ENCODE data around the gene FABP6.

FABP6 gene

DNA sequence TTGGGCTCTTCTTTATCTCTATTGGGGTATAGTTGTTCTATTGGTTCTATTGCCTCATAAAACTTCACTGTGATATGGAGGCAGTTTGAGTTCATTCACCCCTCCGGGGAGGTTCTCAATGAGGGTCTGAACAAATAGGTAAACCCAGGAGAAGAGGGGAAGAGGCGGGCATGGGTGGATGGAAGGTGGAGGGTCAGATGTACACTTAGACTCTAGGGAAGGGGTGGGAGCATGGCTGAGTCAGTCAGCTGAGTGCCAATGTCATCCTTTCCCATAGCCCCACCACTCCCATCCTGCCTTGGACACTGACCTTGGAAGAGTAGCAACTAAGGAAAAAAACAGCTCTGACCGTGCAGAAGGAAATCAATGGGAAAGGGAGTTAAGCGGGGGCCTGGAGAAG, 9.9 kb upstream of the FABP6 start:
- TF ChIP-seq, protein P1, sequence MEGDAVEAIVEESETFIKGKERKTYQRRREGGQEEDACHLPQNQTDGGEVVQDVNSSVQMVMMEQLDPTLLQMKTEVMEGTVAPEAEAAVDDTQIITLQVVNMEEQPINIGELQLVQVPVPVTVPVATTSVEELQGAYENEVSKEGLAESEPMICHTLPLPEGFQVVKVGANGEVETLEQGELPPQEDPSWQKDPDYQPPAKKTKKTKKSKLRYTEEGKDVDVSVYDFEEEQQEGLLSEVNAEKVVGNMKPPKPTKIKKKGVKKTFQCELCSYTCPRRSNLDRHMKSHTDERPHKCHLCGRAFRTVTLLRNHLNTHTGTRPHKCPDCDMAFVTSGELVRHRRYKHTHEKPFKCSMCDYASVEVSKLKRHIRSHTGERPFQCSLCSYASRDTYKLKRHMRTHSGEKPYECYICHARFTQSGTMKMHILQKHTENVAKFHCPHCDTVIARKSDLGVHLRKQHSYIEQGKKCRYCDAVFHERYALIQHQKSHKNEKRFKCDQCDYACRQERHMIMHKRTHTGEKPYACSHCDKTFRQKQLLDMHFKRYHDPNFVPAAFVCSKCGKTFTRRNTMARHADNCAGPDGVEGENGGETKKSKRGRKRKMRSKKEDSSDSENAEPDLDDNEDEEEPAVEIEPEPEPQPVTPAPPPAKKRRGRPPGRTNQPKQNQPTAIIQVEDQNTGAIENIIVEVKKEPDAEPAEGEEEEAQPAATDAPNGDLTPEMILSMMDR (conservative IDR thresholded peaks at IDR 0.05; ENCODE audit: low read length) = no peak
- no peak for DNase-seq (ENCODE audit: low read depth)

DNA sequence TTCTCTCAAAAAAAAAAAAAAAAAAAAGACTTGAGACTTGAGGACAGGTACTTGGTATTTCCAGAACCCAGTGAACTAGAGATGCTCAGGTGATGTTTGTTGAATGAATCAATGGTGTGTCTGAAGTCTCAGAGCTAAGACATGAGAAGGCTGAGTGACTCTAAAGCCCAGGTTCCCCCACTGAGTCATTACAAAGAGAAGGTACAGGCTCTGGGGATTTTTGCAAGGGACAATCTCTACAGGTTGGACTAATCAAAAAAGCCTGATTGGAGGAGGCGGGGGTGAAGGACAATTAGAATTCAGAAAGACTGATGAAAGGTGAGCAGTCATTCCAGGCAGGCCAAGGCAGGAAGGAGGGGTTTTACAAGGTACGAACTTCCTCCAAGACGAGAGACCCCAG, 8.2 kb upstream of the FABP6 start:
- DNase-seq (ENCODE audit: low read depth) = no peak
- no peak overlapping the region for H3K4me3 ChIP-seq (ENCODE audit: low read length)
- TF ChIP-seq, protein P1 (conservative IDR thresholded peaks at IDR 0.05; ENCODE audit: low read length) = no peak

More for the DNA sequence above, 9.9 kb upstream of the FABP6 start:
- no peak overlapping the region for H3K4me3 ChIP-seq (ENCODE audit: low read length)

DNA sequence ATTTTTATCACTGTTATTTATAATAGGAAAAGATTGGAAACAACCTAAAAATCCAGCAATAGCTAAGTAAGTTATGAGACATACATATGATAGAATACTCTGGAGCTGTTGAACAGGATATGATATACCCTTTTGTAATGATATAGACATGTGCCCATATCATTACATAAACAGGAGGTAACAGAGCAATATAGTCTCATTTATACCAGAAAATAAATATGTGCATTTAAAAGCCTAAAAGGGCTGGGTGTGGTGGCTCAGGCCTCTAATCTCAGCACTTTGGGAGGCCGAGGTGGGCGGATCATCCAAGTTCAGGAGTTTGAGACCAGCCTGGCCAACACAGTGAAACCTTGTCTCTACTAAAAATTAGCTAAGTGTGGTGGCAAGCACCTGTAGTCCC, 2.3 kb upstream of the FABP6 start:
- H3K4me3 ChIP-seq (ENCODE audit: low read length) = no peak overlapping the region
- no peak for DNase-seq (ENCODE audit: low read depth)
- TF ChIP-seq, protein P1 (conservative IDR thresholded peaks at IDR 0.05; ENCODE audit: low read length) = no peak

DNA sequence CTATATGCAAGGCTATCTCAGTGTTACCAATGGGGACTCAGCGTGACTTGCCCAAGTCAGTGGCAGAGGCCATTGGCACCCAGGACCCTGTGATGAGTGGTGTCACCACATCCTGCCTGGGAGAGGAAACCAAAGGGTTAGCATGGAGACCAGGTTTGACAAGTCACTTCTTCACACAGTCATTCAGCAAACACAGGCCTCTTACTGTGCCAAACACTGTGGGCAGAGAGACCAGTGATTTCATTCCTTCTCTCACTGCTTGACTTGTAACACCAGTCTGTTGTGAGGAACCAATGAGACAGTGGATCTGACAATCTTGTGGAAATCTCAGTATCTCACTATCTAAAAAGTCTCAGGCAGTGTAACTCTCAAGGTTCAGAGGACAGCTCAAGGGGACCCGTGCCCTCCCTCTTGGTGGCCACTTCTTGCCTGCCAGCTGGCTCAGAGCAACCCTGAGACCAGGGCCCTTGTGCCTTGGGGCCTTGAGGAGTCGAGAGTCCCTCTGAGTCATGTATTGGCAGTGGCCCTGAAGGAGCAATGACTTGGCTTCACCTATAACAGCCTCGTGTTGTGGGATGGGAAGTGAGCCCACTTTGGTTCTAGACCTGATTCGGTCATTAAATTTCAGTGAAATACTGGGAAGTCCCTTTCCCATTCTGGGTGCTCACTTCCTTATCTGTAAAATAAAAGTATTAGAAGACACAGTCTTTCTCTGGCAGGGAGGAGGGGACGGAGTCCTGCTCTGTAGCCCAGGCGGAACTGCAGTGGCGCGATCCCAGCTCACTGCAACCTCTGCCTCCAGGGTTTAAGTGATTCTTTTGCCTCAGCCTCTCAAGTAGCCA, 1.6 kb downstream of the FABP6 start:
- TF ChIP-seq, protein P1 (conservative IDR thresholded peaks at IDR 0.05; ENCODE audit: low read length) = no peak
- DNase-seq (ENCODE audit: low read depth) = peak; percentile 35
- H3K4me3 ChIP-seq (ENCODE audit: low read length) = no peak overlapping the region

DNA sequence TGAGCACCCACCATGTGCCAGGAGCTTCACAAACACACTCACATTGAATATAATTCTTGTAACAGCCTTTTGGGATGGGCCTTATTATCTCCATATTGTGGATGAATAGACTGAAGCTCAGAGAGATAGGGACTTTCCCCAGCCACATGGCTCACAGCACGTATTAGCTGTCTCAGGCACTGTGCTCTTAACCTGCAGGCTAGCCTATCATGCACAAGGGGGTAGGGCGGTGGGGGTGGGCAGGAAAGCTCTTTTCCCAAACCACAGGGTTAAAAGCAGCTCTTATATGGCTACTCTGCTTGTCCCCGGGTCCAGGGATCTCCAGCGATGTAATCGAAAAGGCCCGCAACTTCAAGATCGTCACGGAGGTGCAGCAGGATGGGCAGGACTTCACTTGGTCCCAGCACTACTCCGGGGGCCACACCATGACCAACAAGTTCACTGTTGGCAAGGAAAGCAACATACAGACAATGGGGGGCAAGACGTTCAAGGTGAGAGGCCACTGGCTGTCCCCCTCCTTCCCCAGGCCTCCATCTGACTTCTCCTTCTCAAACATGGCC, 2.6 kb downstream of the FABP6 start:
- no peak for DNase-seq (ENCODE audit: low read depth)
- no peak overlapping the region for H3K4me3 ChIP-seq (ENCODE audit: low read length)
- TF ChIP-seq, protein P1 (conservative IDR thresholded peaks at IDR 0.05; ENCODE audit: low read length) = no peak

DNA sequence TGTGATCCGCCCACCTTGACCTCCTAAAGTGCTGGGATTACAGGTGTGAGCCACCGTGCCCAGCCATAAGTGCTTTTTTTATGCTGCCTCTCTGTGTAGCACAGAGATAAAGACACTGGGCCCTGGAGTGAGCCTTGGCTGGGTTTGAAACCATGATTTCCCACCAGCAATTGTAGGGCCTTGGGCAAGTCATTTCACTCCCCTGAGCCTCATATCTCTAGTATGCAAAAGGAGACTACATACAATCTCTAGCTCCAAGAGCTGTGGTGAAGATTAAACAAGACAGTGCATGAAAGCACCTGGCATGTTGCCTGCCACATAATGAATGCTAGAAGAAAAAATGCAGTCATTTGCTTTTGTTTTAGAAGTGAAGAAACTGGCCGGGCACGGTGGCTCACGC, 3.9 kb downstream of the FABP6 start:
- H3K4me3 ChIP-seq (ENCODE audit: low read length) = no peak overlapping the region
- DNase-seq (ENCODE audit: low read depth) = peak; percentile 31
- TF ChIP-seq, protein P1 (conservative IDR thresholded peaks at IDR 0.05; ENCODE audit: low read length) = no peak

DNA sequence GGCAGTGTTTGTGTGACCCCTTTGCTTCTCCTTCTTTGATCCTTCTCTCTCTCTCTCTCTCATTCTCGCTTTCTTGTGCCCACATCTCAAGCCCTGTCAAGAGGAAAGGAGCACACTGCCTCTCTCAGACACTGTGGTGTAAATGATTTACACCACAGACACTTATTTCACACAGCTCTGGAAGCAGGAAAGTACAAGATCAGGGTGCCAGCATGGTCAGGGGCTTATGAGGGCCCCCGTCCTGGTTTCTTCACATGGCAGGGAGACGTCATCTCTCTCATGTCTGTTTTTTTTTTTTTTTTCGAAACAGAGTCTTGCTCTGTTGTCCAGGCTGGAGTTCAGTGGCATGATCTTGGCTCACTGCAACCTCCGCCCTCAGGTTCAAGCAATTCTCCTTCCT, 6.4 kb downstream of the FABP6 start:
- TF ChIP-seq, protein P1 (conservative IDR thresholded peaks at IDR 0.05; ENCODE audit: low read length) = no peak

More for the DNA sequence above, 6.4 kb downstream of the FABP6 start:
- no peak for DNase-seq (ENCODE audit: low read depth)
- no peak overlapping the region for H3K4me3 ChIP-seq (ENCODE audit: low read length)

Measured in AG10803 (cell line).